ENCODE results near the gene FLNB.

Gene FLNB

DNA sequence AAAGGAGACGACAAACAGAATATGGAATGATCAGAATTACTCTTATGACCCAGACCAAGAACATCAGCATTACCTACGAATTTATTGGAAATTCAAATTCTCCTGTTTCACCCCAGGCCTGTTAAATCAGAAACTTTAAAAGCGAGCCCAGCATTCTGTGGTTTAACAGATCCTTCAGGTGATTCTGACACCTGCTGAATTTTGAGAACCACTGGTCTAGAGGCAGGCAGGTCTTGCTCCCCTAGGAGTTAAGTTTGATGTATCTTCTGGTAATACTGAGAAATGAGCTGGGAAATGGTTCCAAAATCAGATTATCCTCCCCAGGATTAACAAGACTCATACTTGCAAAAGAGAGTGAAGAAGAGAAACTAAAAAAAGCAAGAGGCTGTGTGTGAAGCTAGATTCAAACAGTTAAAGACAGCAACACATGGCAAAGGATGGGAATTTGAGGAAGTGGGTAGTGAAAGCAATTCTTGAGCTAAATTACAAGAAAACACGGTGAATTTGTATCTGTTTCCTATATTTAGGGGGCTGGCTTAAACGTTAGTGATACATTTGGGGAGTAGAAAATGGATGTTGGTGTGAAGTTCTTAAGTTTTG, 66.0 kb downstream of the FLNB start:
- TF ChIP-seq CSDC2 (CRISPR knock-in tag; IDR thresholded peaks at IDR 0.05) (no peak), ZNF70 (CRISPR knock-in tag; IDR thresholded peaks at IDR 0.05) (no peak), TCF4 (CRISPR knock-in tag; IDR thresholded peaks at IDR 0.05; ENCODE audit: borderline replicate concordance) (no peak), SNAI2 (CRISPR knock-in tag; IDR thresholded peaks at IDR 0.05) (no peak), TOX (CRISPR knock-in tag; IDR thresholded peaks at IDR 0.05; ENCODE audit: borderline replicate concordance) (no peak), BACH2 (CRISPR knock-in tag; IDR thresholded peaks at IDR 0.05; ENCODE audit: borderline replicate concordance) (no peak), ZFP30 (CRISPR knock-in tag; IDR thresholded peaks at IDR 0.05) (no peak), PATZ1 (CRISPR knock-in tag; IDR thresholded peaks at IDR 0.05; ENCODE audit: borderline replicate concordance) (no peak), ESRRG (CRISPR knock-in tag; IDR thresholded peaks at IDR 0.05) (no peak), POU6F1 (CRISPR knock-in tag; IDR thresholded peaks at IDR 0.05; ENCODE audit: borderline replicate concordance, low read depth) (no peak), ISL1 (CRISPR knock-in tag; IDR thresholded peaks at IDR 0.05) (no peak)
- TF ChIP-seq, protein P1, sequence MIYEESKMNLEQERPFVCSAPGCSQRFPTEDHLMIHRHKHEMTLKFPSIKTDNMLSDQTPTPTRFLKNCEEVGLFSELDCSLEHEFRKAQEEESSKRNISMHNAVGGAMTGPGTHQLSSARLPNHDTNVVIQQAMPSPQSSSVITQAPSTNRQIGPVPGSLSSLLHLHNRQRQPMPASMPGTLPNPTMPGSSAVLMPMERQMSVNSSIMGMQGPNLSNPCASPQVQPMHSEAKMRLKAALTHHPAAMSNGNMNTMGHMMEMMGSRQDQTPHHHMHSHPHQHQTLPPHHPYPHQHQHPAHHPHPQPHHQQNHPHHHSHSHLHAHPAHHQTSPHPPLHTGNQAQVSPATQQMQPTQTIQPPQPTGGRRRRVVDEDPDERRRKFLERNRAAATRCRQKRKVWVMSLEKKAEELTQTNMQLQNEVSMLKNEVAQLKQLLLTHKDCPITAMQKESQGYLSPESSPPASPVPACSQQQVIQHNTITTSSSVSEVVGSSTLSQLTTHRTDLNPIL (CRISPR knock-in tag; IDR thresholded peaks at IDR 0.05; ENCODE audit: low read depth) = no peak
- TF ChIP-seq, protein P2, sequence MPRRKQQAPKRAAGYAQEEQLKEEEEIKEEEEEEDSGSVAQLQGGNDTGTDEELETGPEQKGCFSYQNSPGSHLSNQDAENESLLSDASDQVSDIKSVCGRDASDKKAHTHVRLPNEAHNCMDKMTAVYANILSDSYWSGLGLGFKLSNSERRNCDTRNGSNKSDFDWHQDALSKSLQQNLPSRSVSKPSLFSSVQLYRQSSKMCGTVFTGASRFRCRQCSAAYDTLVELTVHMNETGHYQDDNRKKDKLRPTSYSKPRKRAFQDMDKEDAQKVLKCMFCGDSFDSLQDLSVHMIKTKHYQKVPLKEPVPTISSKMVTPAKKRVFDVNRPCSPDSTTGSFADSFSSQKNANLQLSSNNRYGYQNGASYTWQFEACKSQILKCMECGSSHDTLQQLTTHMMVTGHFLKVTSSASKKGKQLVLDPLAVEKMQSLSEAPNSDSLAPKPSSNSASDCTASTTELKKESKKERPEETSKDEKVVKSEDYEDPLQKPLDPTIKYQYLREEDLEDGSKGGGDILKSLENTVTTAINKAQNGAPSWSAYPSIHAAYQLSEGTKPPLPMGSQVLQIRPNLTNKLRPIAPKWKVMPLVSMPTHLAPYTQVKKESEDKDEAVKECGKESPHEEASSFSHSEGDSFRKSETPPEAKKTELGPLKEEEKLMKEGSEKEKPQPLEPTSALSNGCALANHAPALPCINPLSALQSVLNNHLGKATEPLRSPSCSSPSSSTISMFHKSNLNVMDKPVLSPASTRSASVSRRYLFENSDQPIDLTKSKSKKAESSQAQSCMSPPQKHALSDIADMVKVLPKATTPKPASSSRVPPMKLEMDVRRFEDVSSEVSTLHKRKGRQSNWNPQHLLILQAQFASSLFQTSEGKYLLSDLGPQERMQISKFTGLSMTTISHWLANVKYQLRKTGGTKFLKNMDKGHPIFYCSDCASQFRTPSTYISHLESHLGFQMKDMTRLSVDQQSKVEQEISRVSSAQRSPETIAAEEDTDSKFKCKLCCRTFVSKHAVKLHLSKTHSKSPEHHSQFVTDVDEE (CRISPR knock-in tag; IDR thresholded peaks at IDR 0.05) = no peak
- TF ChIP-seq, protein P3, sequence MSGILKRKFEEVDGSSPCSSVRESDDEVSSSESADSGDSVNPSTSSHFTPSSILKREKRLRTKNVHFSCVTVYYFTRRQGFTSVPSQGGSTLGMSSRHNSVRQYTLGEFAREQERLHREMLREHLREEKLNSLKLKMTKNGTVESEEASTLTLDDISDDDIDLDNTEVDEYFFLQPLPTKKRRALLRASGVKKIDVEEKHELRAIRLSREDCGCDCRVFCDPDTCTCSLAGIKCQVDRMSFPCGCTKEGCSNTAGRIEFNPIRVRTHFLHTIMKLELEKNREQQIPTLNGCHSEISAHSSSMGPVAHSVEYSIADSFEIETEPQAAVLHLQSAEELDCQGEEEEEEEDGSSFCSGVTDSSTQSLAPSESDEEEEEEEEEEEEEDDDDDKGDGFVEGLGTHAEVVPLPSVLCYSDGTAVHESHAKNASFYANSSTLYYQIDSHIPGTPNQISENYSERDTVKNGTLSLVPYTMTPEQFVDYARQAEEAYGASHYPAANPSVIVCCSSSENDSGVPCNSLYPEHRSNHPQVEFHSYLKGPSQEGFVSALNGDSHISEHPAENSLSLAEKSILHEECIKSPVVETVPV (CRISPR knock-in tag; IDR thresholded peaks at IDR 0.05) = no peak
- no peak for ATAC-seq

DNA sequence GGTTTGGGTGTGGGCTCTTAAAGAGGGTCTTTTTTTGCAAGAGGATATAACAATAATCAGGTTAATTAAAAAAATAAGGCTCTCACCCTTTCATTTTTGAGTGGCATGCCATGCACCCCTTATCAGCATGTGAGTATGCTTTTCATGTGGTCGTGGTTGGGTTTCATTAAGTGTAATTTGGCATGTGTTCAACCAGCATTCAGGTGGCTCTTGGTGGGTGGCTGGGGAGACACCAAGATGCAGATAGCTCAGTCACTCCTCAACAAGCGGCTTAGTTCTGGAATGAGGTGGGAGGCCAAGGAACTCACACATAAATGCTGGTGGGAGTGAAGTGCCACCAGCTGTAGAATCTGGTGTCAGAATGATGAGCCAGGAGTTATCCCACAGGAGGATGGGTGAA, 66.8 kb downstream of the FLNB start:
- no peak for TF ChIP-seq ZFP3 (CRISPR knock-in tag; IDR thresholded peaks at IDR 0.05)
- no peak for TF ChIP-seq ESRRG (CRISPR knock-in tag; IDR thresholded peaks at IDR 0.05)
- no peak for TF ChIP-seq RARB (CRISPR knock-in tag; IDR thresholded peaks at IDR 0.05)

DNA sequence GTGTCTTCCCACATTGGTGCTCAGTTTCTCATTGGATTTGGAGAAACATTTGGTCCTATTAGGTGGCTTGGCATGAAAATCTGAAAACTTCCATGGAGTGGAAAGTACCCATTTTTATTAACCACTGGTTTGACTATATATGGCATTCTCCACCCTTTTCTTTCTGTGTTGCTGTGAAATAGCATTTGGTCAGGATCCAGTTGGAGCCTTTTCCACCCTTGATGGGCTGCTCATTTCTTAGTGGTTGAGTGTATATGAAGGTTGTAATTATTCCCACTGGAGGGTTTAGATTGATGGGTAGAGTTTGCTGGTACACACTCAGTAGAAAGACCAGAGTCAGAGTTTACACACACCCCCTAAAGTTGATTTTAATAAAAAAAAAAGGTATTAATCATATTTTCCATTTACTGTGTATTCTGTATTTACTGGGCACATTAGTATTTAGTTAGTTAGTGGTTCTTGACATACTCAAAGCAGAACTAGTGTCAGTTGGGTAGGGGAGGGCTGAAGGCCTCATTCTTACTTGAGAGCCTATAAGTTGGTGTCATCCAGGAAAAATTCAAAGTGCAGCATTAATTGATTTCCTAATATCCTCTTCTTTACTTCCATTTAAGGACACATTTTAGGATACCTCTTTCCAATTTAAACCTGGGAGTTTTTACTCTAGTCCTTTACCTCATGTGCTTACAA, 69.5 kb downstream of the FLNB start:
- no peak for ATAC-seq
- TF ChIP-seq ZFP30 (CRISPR knock-in tag; IDR thresholded peaks at IDR 0.05) (no peak), ZNF8 (CRISPR knock-in tag; IDR thresholded peaks at IDR 0.05) (no peak)

More for the DNA sequence above, 66.8 kb downstream of the FLNB start:
- no peak for ATAC-seq

- no peak for ATAC-seq
- TF ChIP-seq ZFP3 (CRISPR knock-in tag; IDR thresholded peaks at IDR 0.05) = no peak
- no peak for TF ChIP-seq ZNF8 (CRISPR knock-in tag; IDR thresholded peaks at IDR 0.05)
- TF ChIP-seq, protein P1 (CRISPR knock-in tag; IDR thresholded peaks at IDR 0.05; ENCODE audit: low read depth) = no peak
- TF ChIP-seq RARB (CRISPR knock-in tag; IDR thresholded peaks at IDR 0.05) = no peak
- TF ChIP-seq, protein P2 (CRISPR knock-in tag; IDR thresholded peaks at IDR 0.05) = no peak
- TF ChIP-seq BACH2 (CRISPR knock-in tag; IDR thresholded peaks at IDR 0.05; ENCODE audit: borderline replicate concordance) = no peak
- TF ChIP-seq ZNF565 (CRISPR knock-in tag; conservative IDR thresholded peaks at IDR 0.05; ENCODE audit: low read depth) = no peak
- no peak for TF ChIP-seq ZFP30 (CRISPR knock-in tag; IDR thresholded peaks at IDR 0.05)
- TF ChIP-seq ZC3H10 (CRISPR knock-in tag; IDR thresholded peaks at IDR 0.05) = no peak
- TF ChIP-seq OSR1 (CRISPR knock-in tag; IDR thresholded peaks at IDR 0.05) = no peak
Measured at GRCh38 chr3:58078610-58079009, 70.4 kb downstream of the FLNB start.

All from SK-N-SH treated with all-trans-retinoic acid at 6 μM for 48 hours (cell line).